GM23338 (cell line): ENCODE data around the gene SHLD3. TPM values are rescaled to one million over a fixed set of nuclear protein-coding genes. Genes with fewer than 3 reads are reported as not detected.
"Not testable (repeated sequence)": the region's sequence is repeated elsewhere in the genome, so short reads cannot be mapped to it uniquely, and the experiment has no call there.

Source experiments
- ATAC-seq: fragments of 200-7000 bp; cut with Tn5 transposase; 3 replicates; pipeline ENCODE4 v1.9.1; 2020
- DNase-seq: peaks from one replicate; pipeline ENCODE4 v3.0.0-alpha.2; 2015; ENCODE audit warnings: low spot score
- H2AFZ ChIP-seq: fragments of 200-600 bp; sonication (generic); 2 replicates; pipeline ENCODE4 v1.8.0; 2016; ENCODE audit warnings: antibody characterized with exemption, mild to moderate bottlenecking, moderate library complexity
- H3F3A ChIP-seq: fragments of 200-600 bp; sonication (generic); replicated peaks from 2 replicates; pipeline ENCODE4 v1.8.0; 2017; ENCODE audit warnings: antibody characterized with exemption, mixed run types, low read depth
- H3K27ac ChIP-seq: fragments of 200-600 bp; sonication (generic); 2 replicates; pipeline ENCODE4 v1.6.1; 2016; ENCODE audit warnings: low read depth
- H3K27me3 ChIP-seq: fragments of 200-600 bp; sonication (generic); 2 replicates; pipeline ENCODE4 v1.8.0; 2016; ENCODE audit warnings: mild to moderate bottlenecking, mixed run types, moderate library complexity; ENCODE audit not compliant: insufficient read depth
- H3K36me3 ChIP-seq: fragments of 200-600 bp; sonication (generic); 2 replicates; pipeline ENCODE4 v1.8.0; 2016; ENCODE audit warnings: mild to moderate bottlenecking; ENCODE audit not compliant: insufficient read depth
- H3K4me1 ChIP-seq: fragments of 200-600 bp; sonication (generic); 2 replicates; pipeline ENCODE4 v1.8.0; 2016; ENCODE audit warnings: mild to moderate bottlenecking, moderate library complexity; ENCODE audit not compliant: insufficient read depth
- H3K4me2 ChIP-seq: fragments of 200-600 bp; sonication (generic); 2 replicates; pipeline ENCODE4 v1.7.1; 2017; ENCODE audit warnings: mixed run types
- H3K4me3 ChIP-seq: fragments of 200-600 bp; sonication (generic); 2 replicates; pipeline ENCODE4 v1.6.1; 2016; ENCODE audit warnings: mixed run types
- H3K79me2 ChIP-seq: fragments of 200-600 bp; sonication (generic); replicated peaks from 2 replicates; pipeline ENCODE4 v1.8.0; 2017; ENCODE audit warnings: mild to moderate bottlenecking; ENCODE audit not compliant: insufficient read depth
- H3K9me2 ChIP-seq: fragments of 200-600 bp; sonication (generic); 2 replicates; pipeline ENCODE4 v1.8.0; 2017; ENCODE audit not compliant: insufficient read depth
- H4K20me1 ChIP-seq: fragments of 200-600 bp; sonication (generic); replicated peaks from 2 replicates; pipeline ENCODE4 v1.8.0; 2017; ENCODE audit warnings: mild to moderate bottlenecking; ENCODE audit not compliant: insufficient read depth
- H3K27ac Mint-ChIP-seq: 2 replicates; pipeline ENCODE4 v1.8.0; 2020; ENCODE audit warnings: inconsistent platforms, mild to moderate bottlenecking, moderate library complexity, mixed read lengths
- H3K27me3 Mint-ChIP-seq: 3 replicates; pipeline ENCODE4 v1.8.0; 2022; ENCODE audit warnings: low read depth, mild to moderate bottlenecking, moderate library complexity, mixed read lengths, inconsistent platforms; ENCODE audit not compliant: insufficient read depth, poor library complexity
- H3K36me3 Mint-ChIP-seq: 3 replicates; pipeline ENCODE4 v1.8.0; 2021; ENCODE audit warnings: low read depth, mild to moderate bottlenecking, inconsistent platforms, moderate library complexity, mixed read lengths
- H3K4me1 Mint-ChIP-seq: 3 replicates; pipeline ENCODE4 v1.8.0; 2020; ENCODE audit warnings: mild to moderate bottlenecking, inconsistent platforms, mixed read lengths
- H3K4me3 Mint-ChIP-seq: 3 replicates; pipeline ENCODE4 v1.8.0; 2021; ENCODE audit warnings: moderate library complexity, mild to moderate bottlenecking, inconsistent platforms, mixed read lengths
- H3K9me3 Mint-ChIP-seq: 3 replicates; pipeline ENCODE4 v1.8.0; 2020; ENCODE audit warnings: moderate library complexity, mild to moderate bottlenecking, inconsistent platforms, mixed read lengths
- CREB1 ChIP-seq: fragments of 250-450 bp; sonication (Bioruptor Pico); IDR thresholded peaks from 2 replicates; pipeline ENCODE4 v1.5.0; 2020; ENCODE audit warnings: low read depth, mild to moderate bottlenecking, moderate library complexity
- ETS1 ChIP-seq: IDR thresholded peaks from 2 replicates; pipeline ENCODE4 v1.6.1; 2016; ENCODE audit warnings: antibody characterized with exemption
- EZH2 ChIP-seq: fragments of 200-600 bp; sonication (generic); IDR thresholded peaks from one replicate; pipeline ENCODE4 v1.8.0; 2017; ENCODE audit warnings: antibody characterized with exemption, mild to moderate bottlenecking, low read depth; ENCODE audit not compliant: unreplicated experiment
- EZH2phosphoT487 ChIP-seq: fragments of 200-600 bp; sonication (generic); IDR thresholded peaks from one replicate; pipeline ENCODE4 v1.8.1; 2018; ENCODE audit warnings: antibody characterized with exemption; ENCODE audit not compliant: unreplicated experiment
- JUNB ChIP-seq: IDR thresholded peaks from one replicate; pipeline ENCODE4 v1.6.1; 2016; ENCODE audit warnings: antibody characterized with exemption; ENCODE audit not compliant: unreplicated experiment
- NANOG ChIP-seq: IDR thresholded peaks from 2 replicates; pipeline ENCODE4 v1.6.1; 2016; ENCODE audit warnings: antibody characterized with exemption, borderline replicate concordance
- POLR2AphosphoS5 ChIP-seq: IDR thresholded peaks from 2 replicates; pipeline ENCODE4 v1.6.1; 2016; ENCODE audit warnings: antibody characterized with exemption, low read depth
- STAT1 ChIP-seq: IDR thresholded peaks from one replicate; pipeline ENCODE4 v1.6.1; 2016; ENCODE audit warnings: antibody characterized with exemption; ENCODE audit not compliant: unreplicated experiment
- ZNF114 ChIP-seq: fragments of 250-450 bp; sonication (Bioruptor Pico); IDR thresholded peaks from 2 replicates; pipeline ENCODE4 v1.5.0; 2020; ENCODE audit warnings: mild to moderate bottlenecking, moderate library complexity
- ZNF331 ChIP-seq: fragments of 250-450 bp; sonication (Bioruptor Pico); IDR thresholded peaks from 2 replicates; pipeline ENCODE4 v1.5.0; 2020; ENCODE audit warnings: low read depth, mild to moderate bottlenecking, moderate library complexity
- ZNF462 ChIP-seq: fragments of 250-450 bp; sonication (Bioruptor Pico); IDR thresholded peaks from 2 replicates; pipeline ENCODE4 v1.5.0; 2020; ENCODE audit warnings: mild to moderate bottlenecking, moderate library complexity
- polyA plus RNA-seq: library from polyadenylated mRNA; unstranded; fragments of >200 nt; fragmentation: Nextera tagmentation; extraction: Ambion mirVana; gene quantifications from 2 replicates; pipeline ENCODE4 v1.2.1, GENCODE V29; 2016
- total RNA-seq: library from RNA; depleted of rRNA; stranded (reverse); fragments of >200 nt; shearing (Covaris generic); gene quantifications from 2 replicates; pipeline ENCODE4 v1.2.3, GENCODE V29; 2014
- TF ChIP-seq, protein P1 (sequence below), 2 experiments: fragments of 200-600 bp in 1 of 2; sonication (generic) in 1 of 2; conservative IDR thresholded peaks; 2 replicates each; pipeline versions ENCODE4 v1.5.1 to v1.6.1; 2016 to 2017; ENCODE audit warnings: antibody characterized with exemption in 2 of 2, low read depth in 2 of 2, mild to moderate bottlenecking in 2 of 2, moderate library complexity in 1 of 2

The SHLD3 gene
- total and polyA plus RNA-seq, 2 experiments from 2014 or later, result 4.2 to 7.0 TPM

- not testable (repeated sequence) for H3K27me3 Mint-ChIP-seq, H3K36me3 Mint-ChIP-seq, H3K27ac ChIP-seq, H3K4me1 Mint-ChIP-seq, DNase-seq, H3K4me3 Mint-ChIP-seq, H3K4me1 ChIP-seq, H3K4me3 ChIP-seq, H3K27ac Mint-ChIP-seq, H3K27me3 ChIP-seq, H3K4me2 ChIP-seq, H3K9me3 Mint-ChIP-seq, H3F3A ChIP-seq, H4K20me1 ChIP-seq, H2AFZ ChIP-seq, H3K9me2 ChIP-seq, ATAC-seq, H3K36me3 ChIP-seq
- peaks cover 74% of the 10 kb centered on the region for H3K79me2 ChIP-seq
Observed at GRCh38 chr5:65621961-65622360, 2.9 kb upstream of the SHLD3 start.

DNA sequence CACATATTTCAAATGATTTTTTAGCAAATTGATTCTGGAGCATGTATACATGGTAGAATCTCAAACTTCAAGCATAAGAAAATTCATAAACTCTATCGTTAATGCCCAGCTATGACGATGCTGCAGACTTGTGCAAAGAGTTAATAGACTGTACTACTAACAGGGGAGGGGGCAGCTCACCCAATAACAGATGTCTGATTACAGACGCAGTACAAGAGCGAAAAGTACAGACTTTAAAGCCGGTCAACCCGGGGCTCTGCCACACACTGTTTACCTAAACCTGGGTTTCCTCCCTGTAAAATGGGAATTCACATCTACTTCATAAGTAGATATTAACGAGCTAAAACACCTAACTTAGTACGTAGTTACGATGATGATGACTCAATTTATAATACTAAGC is 1.3 kb upstream of the SHLD3 start:
- Mint-ChIP-seq H3K27ac (no peak overlapping the region; the same call in 1 of the 2 replicates), H3K9me3 (no peaks in the 10 kb centered on the region), H3K4me3 (peak overlapping the region; percentile 98)
- TF ChIP-seq EZH2phosphoT487, result no peak
- no peak for TF ChIP-seq POLR2AphosphoS5
- no peak for TF ChIP-seq NANOG
- TF ChIP-seq CREB1 (CRISPR knock-in tag), result no peak
- TF ChIP-seq, protein P1, sequence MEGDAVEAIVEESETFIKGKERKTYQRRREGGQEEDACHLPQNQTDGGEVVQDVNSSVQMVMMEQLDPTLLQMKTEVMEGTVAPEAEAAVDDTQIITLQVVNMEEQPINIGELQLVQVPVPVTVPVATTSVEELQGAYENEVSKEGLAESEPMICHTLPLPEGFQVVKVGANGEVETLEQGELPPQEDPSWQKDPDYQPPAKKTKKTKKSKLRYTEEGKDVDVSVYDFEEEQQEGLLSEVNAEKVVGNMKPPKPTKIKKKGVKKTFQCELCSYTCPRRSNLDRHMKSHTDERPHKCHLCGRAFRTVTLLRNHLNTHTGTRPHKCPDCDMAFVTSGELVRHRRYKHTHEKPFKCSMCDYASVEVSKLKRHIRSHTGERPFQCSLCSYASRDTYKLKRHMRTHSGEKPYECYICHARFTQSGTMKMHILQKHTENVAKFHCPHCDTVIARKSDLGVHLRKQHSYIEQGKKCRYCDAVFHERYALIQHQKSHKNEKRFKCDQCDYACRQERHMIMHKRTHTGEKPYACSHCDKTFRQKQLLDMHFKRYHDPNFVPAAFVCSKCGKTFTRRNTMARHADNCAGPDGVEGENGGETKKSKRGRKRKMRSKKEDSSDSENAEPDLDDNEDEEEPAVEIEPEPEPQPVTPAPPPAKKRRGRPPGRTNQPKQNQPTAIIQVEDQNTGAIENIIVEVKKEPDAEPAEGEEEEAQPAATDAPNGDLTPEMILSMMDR (conservative IDR thresholded peaks at IDR 0.05; ENCODE audit: low read depth in 2 of 2), result no peak
- no peak for TF ChIP-seq EZH2
- no peak for TF ChIP-seq ZNF331 (CRISPR knock-in tag)
- no peak for TF ChIP-seq ZNF114 (CRISPR knock-in tag)
- no peak for TF ChIP-seq JUNB
- TF ChIP-seq ETS1, result no peak
- TF ChIP-seq STAT1, result no peak
- no peak for TF ChIP-seq ZNF462 (CRISPR knock-in tag)

More for the DNA sequence above, 1.3 kb upstream of the SHLD3 start:
- Histone ChIP-seq H3F3A (no peaks in the 10 kb centered on the region), H3K79me2 (peaks cover 83% of the 10 kb centered on the region), H3K27ac (peak overlapping the region; percentile 12; the same call in 1 of the 2 replicates), H3K27me3 (no peaks in the 10 kb centered on the region), H3K36me3 (no peaks in the 10 kb centered on the region), H2AFZ (no peak overlapping the region; the same call in 1 of the 2 replicates), H3K4me2 (peak overlapping the region; percentile 88), H3K4me1 (peaks cover 6% of the 10 kb centered on the region; the same call in 1 of the 2 replicates), H3K4me3 (peak overlapping the region; percentile 76), H4K20me1 (0 out of 2 replicates have a peak, but pooled peaks cover 4% of the 10 kb centered on the region), H3K9me2 (no peaks in the 10 kb centered on the region)
- ATAC-seq, result no peak
- Mint-ChIP-seq H3K36me3 (peaks cover 3% of the 10 kb centered on the region; the same call in 1 of the 3 replicates), H3K4me1 (peaks cover 5% of the 10 kb centered on the region), H3K27me3 (peaks cover 4% of the 10 kb centered on the region)
- no peak for DNase-seq
